NCI-H2029 (cell line): ENCODE results near the gene CIAPIN1.
A peak's percentile ranks its signal among the peaks of the same experiment; 100 is the strongest.

Experiments used
- DNase-seq: peaks from one replicate; lab custom pipeline; 2025; lab: John Stamatoyannopoulos, UW

CIAPIN1 gene

DNA sequence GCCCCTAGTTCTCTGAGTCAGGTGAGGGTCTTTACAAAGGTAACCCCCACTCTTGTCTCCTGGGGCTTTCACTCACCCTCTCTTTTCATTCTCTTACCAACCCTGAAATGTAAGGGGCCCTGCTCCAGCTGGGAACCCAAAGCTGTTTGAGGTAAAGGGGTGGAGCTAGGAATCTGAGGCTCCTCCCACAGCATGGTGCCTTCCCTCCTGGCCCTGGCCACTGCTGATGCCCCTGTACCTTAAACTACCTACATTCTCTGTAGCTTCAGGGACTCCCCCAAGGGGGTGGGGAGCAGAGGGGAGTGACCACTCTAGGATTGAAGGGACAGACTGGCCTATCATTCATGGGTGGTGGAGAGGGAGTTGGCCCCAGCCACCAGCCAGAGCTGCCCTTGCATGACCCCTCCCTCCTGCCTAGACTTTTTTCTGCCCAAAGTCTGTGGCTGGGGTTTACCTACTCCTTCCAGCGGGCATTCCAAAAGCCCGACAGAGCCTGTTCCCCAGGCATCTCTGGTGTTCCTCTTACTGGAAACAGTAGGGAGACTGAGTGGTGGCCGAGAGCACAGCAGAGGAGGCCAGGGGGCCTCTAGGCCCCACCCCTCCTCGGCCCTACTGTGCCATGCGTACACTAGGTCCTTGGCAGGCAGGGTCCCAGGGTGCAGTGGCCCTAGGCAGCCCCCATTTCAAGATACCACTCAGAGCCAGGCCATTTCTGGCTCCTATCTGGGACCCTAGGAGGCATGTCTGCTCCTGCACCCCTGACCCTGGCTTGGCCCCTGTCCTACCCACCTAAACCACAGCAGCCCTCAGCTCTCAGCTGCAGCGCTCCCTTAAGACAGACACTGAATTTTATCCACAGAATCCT lies 29.6 kb upstream of the CIAPIN1 start:
- no peak for DNase-seq

DNA sequence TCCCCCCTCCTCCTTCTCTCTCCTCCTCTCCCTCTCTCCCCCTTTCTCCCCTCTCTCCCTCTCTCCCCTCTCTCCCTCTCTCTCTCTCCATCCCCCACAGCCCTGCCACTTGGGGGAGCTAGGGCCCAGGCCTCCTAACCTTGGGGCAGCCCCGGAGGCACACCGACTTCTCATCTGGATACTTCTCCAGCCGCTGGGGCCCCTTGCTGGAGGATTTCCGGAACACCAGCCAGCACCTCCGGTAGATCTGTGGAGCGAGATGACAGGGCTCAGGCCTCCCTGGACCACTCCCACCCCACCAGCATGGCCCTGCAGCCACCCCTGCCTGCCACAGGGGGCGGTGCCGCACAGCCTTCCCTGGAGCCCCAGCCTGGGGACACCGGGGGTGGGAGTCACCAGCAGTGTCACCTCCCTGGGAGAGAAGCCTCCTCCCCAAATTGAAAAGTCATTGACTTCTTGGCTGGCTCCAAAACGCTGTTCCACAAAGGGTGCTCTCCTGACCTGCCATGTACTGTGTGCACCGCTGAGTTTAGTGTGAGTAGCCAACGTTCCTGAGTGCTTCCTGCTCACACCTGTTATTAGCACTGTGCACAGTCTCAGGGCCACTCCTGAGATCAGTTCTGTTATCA lies 28.6 kb upstream of the CIAPIN1 start:
- DNase-seq, result peak; percentile 6

DNA sequence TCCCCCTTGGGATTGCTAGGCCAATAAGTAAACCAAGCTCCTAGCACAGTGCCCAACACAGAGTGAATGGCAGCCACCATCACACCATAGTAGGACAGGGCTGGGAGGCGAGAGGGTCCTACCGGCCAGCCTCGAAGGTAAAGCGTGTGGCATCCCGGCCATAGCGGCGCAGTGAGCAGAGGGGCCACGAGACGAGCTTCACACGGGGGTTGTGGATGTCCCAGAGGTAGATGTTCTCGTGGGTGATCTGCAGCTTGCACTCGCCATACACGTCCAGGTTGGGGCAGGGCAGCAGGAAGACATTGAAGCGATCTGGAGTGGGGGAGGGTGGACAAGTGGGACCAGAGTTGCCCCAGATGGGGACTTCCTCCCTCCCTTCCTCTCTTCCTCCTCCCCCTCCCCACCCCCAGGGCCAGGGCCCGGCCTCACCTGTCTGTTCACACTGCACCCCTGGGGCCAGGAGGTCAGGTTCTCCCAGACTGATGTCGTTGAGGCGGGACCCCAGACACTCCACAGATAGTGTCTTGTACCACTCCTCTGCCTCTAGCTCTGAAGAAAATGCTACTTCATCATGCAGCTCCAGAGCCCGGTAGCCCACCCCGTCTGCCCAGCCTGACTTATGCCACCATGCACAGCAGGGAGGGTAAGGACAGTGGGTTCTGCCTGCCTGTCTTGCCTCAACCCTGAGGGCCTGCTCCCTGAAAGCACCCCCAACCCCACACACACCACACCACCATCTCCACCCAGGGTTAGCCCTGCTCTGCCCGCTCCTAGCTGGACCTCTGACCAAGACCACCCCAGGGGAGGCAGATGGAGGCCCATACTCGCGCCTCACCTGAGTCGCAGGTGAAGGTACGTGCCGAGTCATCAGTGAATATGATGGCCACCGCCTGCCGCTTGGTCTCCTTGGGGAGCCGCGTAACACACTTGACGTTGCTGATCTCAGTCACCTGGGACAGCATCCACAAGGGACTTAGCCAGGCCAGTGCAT lies 27.8 kb upstream of the CIAPIN1 start:
- DNase-seq, result no peak

DNA sequence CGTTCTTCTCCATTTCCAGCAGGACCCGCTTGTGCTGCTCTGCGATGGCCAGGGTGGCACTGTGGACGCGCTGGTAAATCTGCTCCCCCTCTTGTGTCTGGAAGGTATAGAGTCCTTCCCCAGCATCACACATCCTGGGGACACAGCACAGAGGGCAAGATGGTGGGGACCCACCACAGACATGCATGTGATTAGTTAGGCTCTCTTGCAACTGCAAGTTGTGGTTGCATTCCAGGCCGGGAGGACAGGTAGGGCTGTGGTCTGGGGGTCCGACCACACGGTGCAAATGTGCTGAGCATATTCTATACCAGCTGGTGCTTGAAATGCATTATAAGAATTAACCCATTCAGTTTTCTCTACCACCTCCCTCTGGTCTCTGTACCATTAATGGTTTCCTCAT lies 26.7 kb upstream of the CIAPIN1 start:
- no peak for DNase-seq

DNA sequence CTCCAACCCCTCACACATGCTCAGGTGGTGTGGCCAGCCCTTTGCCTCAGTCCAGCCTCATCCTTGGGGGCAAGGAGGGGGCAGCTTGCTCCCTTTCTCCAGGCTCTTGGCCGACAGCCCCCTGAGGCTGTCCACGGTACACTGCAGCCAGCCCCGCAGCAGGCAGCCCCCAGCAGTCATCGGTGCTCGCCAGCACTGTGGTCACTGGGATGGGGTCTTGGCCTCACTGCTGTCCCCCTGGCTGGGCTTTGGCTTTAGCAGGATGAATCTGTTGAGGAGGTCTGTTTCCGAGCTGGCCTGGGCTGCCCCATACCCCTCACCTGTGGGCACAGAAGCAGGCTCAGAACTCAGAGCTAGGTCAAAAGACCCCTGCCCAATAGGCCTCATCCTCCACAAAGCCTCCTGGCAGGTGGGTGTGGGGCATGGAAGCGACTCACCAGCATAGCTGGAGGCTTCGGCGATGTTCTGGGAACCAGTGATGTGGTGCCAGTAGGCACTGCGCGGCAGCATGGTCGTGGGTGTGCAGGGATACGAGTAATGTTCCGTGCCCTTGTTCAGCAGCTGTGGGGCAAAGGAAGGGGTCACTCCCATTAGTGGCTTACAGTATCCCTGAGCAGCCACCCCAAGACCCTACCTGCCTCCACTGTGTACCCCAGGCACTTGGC lies 26.1 kb upstream of the CIAPIN1 start:
- DNase-seq, result no peak

DNA sequence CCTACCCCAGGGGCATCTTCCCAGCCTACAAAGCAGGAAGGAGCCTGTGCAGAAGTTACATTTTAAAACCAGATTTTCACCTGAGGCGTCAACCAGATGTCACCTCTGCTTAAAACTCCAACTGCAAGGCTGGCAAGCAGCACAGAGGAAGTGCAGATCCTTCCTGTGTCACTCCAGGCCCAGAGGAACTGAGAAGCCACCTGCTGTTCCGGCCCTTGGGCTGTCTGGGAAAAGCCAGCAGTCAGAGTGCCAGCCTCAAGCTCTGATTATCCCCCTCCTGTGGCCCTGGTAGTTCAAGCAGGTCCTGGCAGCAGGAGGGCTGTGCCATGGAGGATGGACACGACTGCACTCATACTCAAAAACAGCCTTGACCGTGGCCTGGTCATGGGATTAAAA lies 25.5 kb upstream of the CIAPIN1 start:
- no peak for DNase-seq

DNA sequence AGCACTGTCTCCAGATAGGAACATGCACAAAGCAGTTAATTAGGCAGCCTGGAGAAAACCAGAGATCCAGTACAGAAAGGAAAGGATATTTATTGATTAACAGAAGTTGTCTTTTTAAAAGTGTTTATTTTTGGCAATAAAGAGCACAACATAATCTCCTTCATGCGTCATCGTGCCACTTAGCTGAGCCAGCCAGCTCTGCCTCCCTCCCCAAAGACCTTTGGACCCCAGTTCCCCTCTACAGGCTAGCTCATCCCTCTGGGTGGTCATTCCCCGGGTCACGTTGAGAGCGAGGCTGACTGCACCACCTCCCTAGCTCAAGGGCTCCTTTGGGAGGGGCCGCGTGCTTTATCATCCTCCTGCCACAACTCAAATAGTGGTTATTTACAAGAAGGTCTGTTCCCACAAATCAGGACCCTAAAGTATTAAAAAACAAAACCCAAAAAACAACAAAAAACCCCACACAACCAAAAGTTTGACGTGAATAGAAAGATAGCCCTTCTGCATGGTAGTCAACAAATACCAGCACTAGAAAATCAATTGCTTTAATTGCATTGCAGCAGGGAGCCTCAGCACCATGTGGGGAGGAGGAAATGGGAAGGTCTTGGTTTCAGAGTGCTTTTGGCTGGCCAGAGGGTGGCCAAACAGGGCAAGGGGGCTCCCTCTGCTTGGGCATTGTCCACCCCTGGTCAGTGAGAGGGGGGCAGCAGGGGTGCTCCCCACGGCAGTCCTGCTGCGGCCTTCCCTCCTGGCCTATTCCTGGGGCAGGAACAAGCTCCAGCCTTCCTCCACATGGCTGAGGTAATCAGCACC lies 24.9 kb upstream of the CIAPIN1 start:
- DNase-seq, result no peak

DNA sequence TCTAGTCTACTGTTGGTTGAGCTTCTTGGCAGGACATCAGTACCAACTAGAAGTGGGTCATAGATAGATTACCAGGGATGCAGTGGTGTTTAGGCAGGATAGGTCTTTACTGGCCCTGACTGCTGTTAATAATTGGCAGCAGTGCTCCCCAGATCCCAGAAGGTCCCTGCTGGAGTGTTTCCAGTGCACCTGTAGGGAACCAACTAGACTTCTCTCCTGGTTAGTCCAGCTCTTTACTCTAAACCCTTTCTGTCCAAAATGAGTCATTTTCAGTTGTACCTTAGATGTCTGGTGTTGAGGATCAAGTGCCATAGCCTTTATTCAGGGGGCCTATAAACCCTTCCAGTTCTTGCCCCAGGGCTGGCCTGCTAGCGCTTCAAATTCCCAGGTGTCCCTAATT lies 24.0 kb upstream of the CIAPIN1 start:
- DNase-seq, result no peak

DNA sequence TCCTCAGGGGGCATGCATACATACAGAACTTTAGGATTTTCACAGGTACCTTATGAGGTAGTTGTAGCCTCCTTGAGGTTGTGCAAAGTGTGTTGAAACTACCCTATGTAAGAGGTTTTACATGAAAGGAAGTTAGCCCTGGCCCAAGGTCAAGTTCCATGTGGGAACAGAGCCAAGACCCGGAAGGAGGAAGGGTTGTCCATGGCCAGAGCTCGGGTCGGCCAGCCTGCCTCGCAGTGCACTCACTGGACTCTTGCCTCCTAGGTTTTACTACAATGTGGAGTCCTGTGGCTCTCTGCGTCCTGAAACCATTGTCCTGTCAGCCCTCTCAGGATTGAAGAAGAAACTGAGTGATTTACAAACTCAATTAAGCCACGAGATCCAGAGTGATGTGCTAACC lies 23.5 kb upstream of the CIAPIN1 start:
- no peak for DNase-seq

DNA sequence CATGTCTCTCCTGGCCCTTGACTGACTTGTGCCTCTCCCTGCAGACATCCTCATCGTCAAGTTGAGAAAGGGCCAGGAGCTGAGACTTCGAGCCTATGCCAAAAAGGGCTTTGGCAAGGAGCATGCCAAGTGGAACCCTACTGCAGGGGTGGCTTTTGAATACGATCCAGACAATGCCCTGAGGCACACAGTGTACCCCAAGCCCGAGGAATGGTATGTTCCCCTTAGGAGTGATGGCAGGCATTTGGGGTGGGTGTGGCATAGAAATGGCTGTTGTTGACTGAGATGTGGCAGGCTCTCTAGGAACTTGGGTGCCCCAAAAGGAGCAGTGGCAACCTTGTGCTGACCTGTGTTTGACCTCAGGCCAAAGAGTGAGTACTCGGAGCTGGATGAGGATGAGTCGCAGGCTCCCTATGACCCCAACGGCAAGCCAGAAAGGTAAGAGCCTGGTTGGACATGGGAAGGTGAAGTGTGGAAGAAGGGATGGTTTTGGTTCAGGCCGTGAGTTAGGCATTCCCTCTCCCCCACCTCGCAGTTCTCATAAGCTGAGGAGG lies 22.8 kb upstream of the CIAPIN1 start:
- DNase-seq, result no peak

DNA sequence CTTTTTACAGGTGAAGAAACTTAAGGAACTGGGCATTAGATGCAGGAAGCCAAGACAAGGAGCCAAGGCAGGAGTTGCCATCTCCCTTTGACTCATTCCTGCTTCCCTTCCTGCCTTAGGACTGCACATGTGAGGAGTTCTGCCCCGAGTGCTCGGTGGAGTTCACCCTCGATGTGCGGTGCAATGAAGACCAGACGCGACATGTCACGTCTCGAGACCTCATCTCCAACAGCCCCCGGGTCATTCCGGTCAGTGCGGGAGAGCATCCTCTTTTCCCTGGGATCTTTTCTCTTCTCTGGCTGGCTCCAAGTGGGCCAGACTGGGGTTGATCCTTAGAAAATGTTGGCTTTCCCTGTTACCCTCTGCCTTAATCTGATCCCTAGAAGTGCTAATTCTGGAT lies 21.9 kb upstream of the CIAPIN1 start:
- DNase-seq, result no peak

DNA sequence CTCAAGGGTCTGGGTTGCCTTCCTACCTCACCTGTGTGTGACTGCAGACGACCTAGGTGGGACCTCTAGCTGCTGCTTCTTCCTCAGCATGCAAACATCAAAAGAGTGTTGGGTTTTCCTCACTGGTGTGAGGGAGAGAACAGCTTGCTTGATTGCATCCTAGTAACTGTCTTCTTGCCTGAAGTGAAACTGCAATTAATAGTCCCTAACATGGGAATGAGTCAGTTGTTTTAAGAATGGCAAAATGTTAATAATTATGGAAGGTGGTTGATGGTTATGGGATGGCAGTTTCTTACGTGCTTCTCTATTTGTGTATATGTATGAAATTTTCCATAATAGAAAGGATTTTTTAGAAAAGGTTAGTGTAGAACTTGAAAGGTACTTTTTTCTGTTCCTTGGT lies 21.2 kb upstream of the CIAPIN1 start:
- DNase-seq, result no peak

DNA sequence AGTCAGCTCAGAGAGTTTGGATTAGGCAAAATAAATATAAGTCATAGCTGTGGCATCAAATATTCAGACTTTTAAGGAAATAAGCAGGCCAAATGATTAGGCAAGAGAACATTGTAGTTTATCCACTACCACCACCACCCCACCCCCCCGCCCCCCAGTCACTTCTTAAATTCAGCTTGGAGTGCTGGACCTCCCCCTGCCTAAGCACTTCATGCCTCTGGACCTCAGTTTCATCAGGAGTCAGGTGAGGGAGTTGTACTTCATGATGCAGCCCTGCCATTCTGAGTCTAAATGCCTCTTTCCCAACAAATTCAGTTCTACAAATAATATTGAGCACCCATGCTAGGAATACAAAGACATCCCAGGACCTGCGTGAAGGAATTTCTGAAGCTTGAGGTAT lies 17.3 kb upstream of the CIAPIN1 start:
- no peak for DNase-seq

DNA sequence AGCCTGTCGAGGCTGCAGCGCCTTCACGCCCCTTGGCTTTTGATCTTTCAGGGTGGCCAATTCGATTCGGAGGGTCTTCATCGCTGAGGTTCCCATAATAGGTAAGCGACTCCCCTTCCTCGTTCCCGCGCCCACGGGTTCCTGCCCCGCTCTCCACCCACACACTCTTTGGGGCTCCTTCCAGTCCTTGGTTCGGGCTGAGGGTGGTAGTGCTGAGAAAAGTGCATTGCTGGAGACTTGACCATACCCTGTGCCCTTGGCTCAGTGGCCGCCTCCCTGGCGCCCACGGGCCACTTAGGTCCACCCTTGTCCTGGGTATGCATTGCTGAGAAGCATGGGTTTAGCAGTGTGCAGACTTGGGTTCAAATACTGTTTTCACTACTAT lies 15.8 kb upstream of the CIAPIN1 start:
- no peak for DNase-seq

DNA sequence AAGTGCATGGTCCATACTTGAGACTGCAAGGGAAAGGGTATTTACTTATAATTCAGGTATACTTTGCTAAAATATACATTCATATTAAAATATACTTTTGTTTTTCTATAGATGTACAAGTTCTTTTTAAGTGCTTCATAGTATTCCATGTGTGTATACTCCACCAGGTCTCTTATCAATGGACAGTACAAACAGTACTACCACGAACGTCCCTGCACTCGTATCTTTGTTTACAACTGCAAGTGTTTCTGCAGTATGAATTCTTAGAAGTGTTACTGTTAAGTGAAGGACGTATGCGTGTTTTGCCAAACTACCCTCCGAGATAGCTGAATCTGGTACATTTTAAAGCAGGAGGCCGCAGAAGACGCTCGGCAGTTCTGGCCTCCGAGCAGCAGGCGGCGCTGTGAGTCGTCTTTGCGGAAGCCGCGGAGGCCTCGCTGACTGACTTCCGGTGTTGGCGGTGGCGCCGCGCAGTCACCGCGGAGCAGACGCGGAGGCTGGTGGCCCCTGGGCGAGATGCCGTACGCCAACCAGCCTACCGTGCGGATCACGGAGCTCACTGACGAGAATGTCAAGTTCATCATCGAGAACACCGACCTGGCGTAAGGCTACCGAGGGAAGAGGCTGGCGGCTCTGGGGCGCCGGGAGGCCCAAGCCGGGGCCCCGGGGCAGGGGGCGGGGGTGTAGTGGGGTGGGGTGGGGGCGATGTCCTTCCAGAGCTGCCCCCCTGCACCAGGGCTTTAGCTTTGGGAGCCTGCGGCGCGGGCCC lies 15.2 kb upstream of the CIAPIN1 start, which contains the start of gene POLR2C:
Gene POLR2C (plus strand): TSS at position 471 of the 769 bp plus-strand sequence. CDS start 46 bp downstream, at position 517.
- DNase-seq, result peak; percentile 46

DNA sequence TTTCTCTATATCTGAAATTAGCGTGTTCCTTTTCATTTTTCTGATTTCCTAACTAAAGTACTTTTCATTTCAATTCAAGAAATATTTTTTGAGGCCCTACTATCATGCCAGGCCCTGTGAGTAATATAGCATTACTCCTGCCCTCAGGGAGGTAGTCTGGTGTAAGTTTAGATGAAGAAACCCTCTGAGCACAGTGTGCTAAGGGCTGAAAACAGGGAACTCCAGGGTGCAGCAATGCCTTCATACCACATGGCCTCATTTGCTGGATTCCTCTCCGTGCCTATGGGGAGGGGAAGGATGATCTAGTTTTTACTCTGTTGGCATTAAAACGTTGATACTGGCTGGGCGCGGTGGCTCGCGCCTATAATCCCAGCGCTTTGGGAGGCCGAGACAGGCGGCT lies 4.8 kb upstream of the CIAPIN1 start:
- no peak for DNase-seq

DNA sequence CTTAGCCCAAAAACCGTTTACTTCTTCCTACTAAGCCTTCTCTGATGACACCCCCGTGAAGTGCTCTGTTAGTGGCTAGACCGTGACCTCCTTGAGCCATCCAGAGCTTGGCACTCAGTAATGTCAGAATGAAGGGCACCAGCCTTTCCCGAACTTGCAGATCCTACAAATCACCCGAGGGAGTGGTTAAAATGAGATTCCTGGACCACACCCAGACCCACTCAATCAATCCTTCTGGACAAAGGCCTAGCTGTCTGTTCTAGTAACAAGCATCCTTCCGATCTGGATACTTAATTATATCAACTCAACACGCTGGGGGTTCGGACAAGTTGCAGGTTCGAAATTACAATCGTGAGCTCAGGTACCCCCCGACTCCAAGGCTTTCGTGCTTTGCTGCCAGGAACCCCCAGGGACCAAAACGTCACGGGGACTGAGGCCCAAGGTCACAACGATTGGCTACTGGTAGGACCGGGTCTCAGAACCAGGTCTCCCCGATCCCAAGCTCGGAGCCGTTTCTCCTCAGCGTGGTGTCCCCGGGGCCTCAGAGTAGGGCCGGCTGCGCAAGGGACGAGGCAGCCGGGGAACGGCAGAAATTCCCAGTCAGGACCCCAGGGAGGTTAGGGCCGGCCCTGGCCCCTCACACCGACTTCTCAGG lies 527 bp downstream of the CIAPIN1 start:
- DNase-seq, result peak; percentile 15

DNA sequence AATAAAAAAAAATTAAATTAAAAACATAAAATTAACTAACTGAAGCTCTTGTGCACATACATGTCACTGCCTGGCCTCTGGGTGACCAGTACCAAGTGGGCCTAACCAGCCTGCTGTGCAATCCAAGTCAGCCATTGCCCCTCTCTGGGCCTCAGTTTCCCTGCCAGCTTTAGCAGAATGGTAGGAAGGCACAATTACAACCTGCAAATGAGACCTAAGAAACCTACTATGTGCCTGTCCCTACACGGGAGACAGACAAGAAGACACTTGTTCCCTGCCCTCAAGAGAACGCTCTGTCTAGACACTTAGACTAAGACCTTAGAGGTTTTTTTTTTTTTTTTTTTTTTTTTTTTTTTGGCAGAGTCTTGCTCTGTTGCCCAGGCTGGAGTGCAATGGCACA lies 1.7 kb downstream of the CIAPIN1 start:
- DNase-seq, result no peak

DNA sequence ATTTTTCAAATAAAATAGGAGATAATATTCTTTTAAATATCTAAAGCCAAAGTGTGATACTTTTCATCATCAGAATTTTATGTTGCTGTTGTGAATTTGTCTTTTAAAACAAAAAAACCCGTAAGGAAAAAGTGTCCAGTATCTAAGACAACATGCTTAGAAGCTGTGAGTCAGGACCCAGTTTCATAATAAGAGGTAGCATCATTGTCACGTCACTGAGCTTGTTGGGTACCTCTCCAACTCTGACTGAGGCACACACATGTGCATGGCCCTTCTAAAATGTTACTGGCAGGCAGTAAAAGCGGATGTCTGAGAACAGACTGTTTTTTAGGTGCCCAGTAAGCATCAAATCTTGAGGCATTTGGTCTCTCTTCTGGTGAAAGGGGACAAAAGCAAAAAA lies 2.5 kb downstream of the CIAPIN1 start:
- no peak for DNase-seq
